H1 (cell line): ENCODE data around the gene RHOU. TPM values are rescaled to one million over a fixed set of nuclear protein-coding genes. Genes with fewer than 3 reads are reported as not detected.

Experiments
- CTCF ChIA-PET: fragments of 300-600 bp; sonication (Branson Sonifier 250); formaldehyde crosslinking; loops from one replicate; lab custom pipeline; 2021; ENCODE audit not compliant: partially characterized antibody; lab: Charles Lee
- POLR2A ChIA-PET: fragments of 300-600 bp; sonication (Branson Sonifier 250); formaldehyde crosslinking; loops from one replicate; lab custom pipeline; 2021; ENCODE audit warnings: inconsistent platforms; ENCODE audit not compliant: partially characterized antibody; lab: Charles Lee
- DNase-seq, 2 experiments: peaks; one replicate each; pipeline versions ENCODE4 v3.0.0 to v3.0.0-alpha.2; 2010 to 2022; ENCODE audit warnings: low spot score in 2 of 2, low read depth in 1 of 2, mixed read lengths in 1 of 2
- FAIRE-seq: peaks from 2 replicates; lab custom pipeline; 2011; peaks lifted over from hg19 to GRCh38; lab: Jason Lieb, UNC
- H2AFZ ChIP-seq: 2 replicates; pipeline ENCODE4 v1.8.1; 2012; ENCODE audit warnings: low read length, inconsistent platforms
- H2AK5ac ChIP-seq: 2 replicates; pipeline ENCODE4 v1.6.1; 2013; ENCODE audit warnings: low read depth, low read length
- H2BK120ac ChIP-seq: replicated peaks from 2 replicates; pipeline ENCODE3; 2013; ENCODE audit warnings: low read depth, low read length, inconsistent platforms
- H2BK12ac ChIP-seq: 2 replicates; pipeline ENCODE4 v1.6.1; 2013; ENCODE audit warnings: low read depth, low read length
- H2BK15ac ChIP-seq: 2 replicates; pipeline ENCODE4 v1.6.1; 2013; ENCODE audit warnings: low read length
- H2BK20ac ChIP-seq: 2 replicates; pipeline ENCODE4 v1.6.1; 2013; ENCODE audit warnings: low read length
- H2BK5ac ChIP-seq: 2 replicates; pipeline ENCODE4 v1.6.1; 2013; ENCODE audit warnings: low read depth, low read length
- H3K14ac ChIP-seq: 2 replicates; pipeline ENCODE4 v1.6.1; 2013; ENCODE audit warnings: inconsistent platforms; ENCODE audit not compliant: insufficient read length
- H3K18ac ChIP-seq: 2 replicates; pipeline ENCODE4 v1.6.1; 2013; ENCODE audit warnings: low read length; ENCODE audit errors: extremely low read depth
- H3K23ac ChIP-seq: 2 replicates; pipeline ENCODE4 v1.6.1; 2013; ENCODE audit warnings: inconsistent platforms; ENCODE audit not compliant: insufficient read length
- H3K23me2 ChIP-seq: 2 replicates; pipeline ENCODE4 v1.6.1; 2013; ENCODE audit warnings: low read depth, low read length
- H3K27ac ChIP-seq: 2 replicates; pipeline ENCODE4 v1.6.1; 2011; ENCODE audit warnings: low read depth, low read length, inconsistent platforms
- H3K27me3 ChIP-seq, 4 experiments: replicated peaks in 1 of 4; 1 replicate in 1 of 4; 2 replicates in 3 of 4; pipeline versions ENCODE4 v1.6.1 to v1.8.1; 2011 to 2013; ENCODE audit warnings: low read length in 3 of 4, mild to moderate bottlenecking in 3 of 4, inconsistent platforms in 2 of 4, mixed read lengths in 2 of 4, moderate library complexity in 1 of 4; ENCODE audit not compliant: control insufficient read depth in 3 of 4, insufficient read depth in 3 of 4; ENCODE audit errors: extremely low read depth in 1 of 4
- H3K36me3 ChIP-seq, 4 experiments: 2 replicates each; pipeline versions ENCODE4 v1.6.1 to v1.8.1; 2011 to 2013; ENCODE audit warnings: mild to moderate bottlenecking in 4 of 4, low read length in 3 of 4, moderate library complexity in 2 of 4, control low read depth in 1 of 4, inconsistent platforms in 1 of 4; ENCODE audit not compliant: insufficient read depth in 4 of 4, control insufficient read depth in 2 of 4
- H3K4ac ChIP-seq: replicated peaks from 2 replicates; pipeline ENCODE3; 2013; ENCODE audit warnings: low read length, low read depth, mixed read lengths, inconsistent platforms; ENCODE audit not compliant: insufficient read length
- H3K4me1 ChIP-seq, 4 experiments: replicated peaks in 1 of 4; 1 replicate in 1 of 4; 2 replicates in 3 of 4; pipeline versions ENCODE4 v1.6.1 to v1.8.1; 2011 to 2013; ENCODE audit warnings: low read length in 3 of 4, inconsistent platforms in 2 of 4, mixed read lengths in 1 of 4; ENCODE audit not compliant: insufficient read depth in 4 of 4, control insufficient read depth in 3 of 4
- H3K4me2 ChIP-seq, 2 experiments: 2 replicates each; pipeline versions ENCODE4 v1.6.1 to v1.8.1; 2011 to 2013; ENCODE audit warnings: low read depth in 2 of 2, low read length in 2 of 2, control low read depth in 1 of 2, inconsistent platforms in 1 of 2, mild to moderate bottlenecking in 1 of 2; ENCODE audit not compliant: insufficient read depth in 1 of 2
- H3K4me3 ChIP-seq, 4 experiments: fragments of 200-600, 300-600 bp in 1 of 4; sonication (generic), shearing (Covaris generic), sonication (Bioruptor Twin) in 1 of 4; 2 replicates each; pipeline versions ENCODE4 v1.5.1 to v1.8.1; 2011 to 2016; ENCODE audit warnings: low read length in 4 of 4, low read depth in 3 of 4, control low read depth in 2 of 4, inconsistent platforms in 2 of 4, mild to moderate bottlenecking in 2 of 4, mixed read lengths in 1 of 4, moderate library complexity in 1 of 4; ENCODE audit not compliant: insufficient read depth in 2 of 4; ENCODE audit errors: extremely low read depth in 1 of 4
- H3K56ac ChIP-seq: replicated peaks from 2 replicates; pipeline ENCODE3; 2013; ENCODE audit warnings: low read depth, mild to moderate bottlenecking, mixed read lengths, low read length, inconsistent platforms; ENCODE audit not compliant: insufficient read length
- H3K79me1 ChIP-seq: 2 replicates; pipeline ENCODE4 v1.6.1; 2013; ENCODE audit warnings: low read depth, low read length, control low read depth
- H3K79me2 ChIP-seq, 2 experiments: 2 replicates each; pipeline versions ENCODE4 v1.6.1 to v1.8.1; 2012 to 2013; ENCODE audit warnings: low read length in 2 of 2, mild to moderate bottlenecking in 2 of 2, inconsistent platforms in 1 of 2; ENCODE audit not compliant: insufficient read depth in 2 of 2, control insufficient read depth in 1 of 2
- H3K9ac ChIP-seq, 4 experiments: replicated peaks in 1 of 4; 1 replicate in 1 of 4; 2 replicates in 3 of 4; pipeline versions ENCODE4 v1.6.1 to v1.8.1; 2011 to 2013; ENCODE audit warnings: low read depth in 3 of 4, low read length in 3 of 4, control low read depth in 2 of 4, mild to moderate bottlenecking in 2 of 4, moderate library complexity in 2 of 4, inconsistent platforms in 1 of 4; ENCODE audit errors: extremely low read depth in 1 of 4
- H3K9me3 ChIP-seq, 2 experiments: 2 replicates each; pipeline versions ENCODE4 v1.6.1 to v1.8.1; 2012 to 2013; ENCODE audit warnings: mild to moderate bottlenecking in 2 of 2, moderate library complexity in 2 of 2, control low read depth in 1 of 2, inconsistent platforms in 1 of 2, low read depth in 1 of 2, low read length in 1 of 2, mixed read lengths in 1 of 2; ENCODE audit not compliant: insufficient read depth in 2 of 2
- H4K20me1 ChIP-seq, 2 experiments: replicated peaks in 1 of 2; 2 replicates each; pipeline versions ENCODE3 to v1.8.1; 2011 to 2013; ENCODE audit warnings: inconsistent platforms in 2 of 2, low read length in 2 of 2, mild to moderate bottlenecking in 1 of 2; ENCODE audit not compliant: insufficient read depth in 2 of 2, control insufficient read depth in 1 of 2
- H4K5ac ChIP-seq: 2 replicates; pipeline ENCODE4 v1.6.1; 2013; ENCODE audit warnings: low read length, low read depth, mixed read lengths, inconsistent platforms; ENCODE audit not compliant: insufficient read length
- H4K8ac ChIP-seq: 2 replicates; pipeline ENCODE4 v1.8.0; 2013; ENCODE audit warnings: mild to moderate bottlenecking, moderate library complexity, low read length, inconsistent platforms; ENCODE audit not compliant: insufficient read depth; ENCODE audit errors: extremely low read depth
- H4K91ac ChIP-seq: replicated peaks from 2 replicates; pipeline ENCODE3; 2013; ENCODE audit warnings: low read length, mixed read lengths, inconsistent platforms; ENCODE audit not compliant: insufficient read length
- ASH2L ChIP-seq: fragments of 200-600, 300-600 bp; sonication (generic); IDR thresholded peaks from one replicate; pipeline ENCODE4 v1.7.1; 2017; ENCODE audit warnings: low read length
- EP300 ChIP-seq, 2 experiments: IDR thresholded peaks; 1 replicate in 1 of 2; 2 replicates in 1 of 2; pipeline ENCODE4 v1.6.1; 2011 to 2012; ENCODE audit warnings: low read depth in 2 of 2, low read length in 2 of 2, mild to moderate bottlenecking in 2 of 2, borderline replicate concordance in 1 of 2, inconsistent platforms in 1 of 2, moderate library complexity in 1 of 2
- POLR2AphosphoS5 ChIP-seq: IDR thresholded peaks from 2 replicates; pipeline ENCODE4 v1.6.1; 2011; ENCODE audit warnings: low read depth, low read length
- TEAD4 ChIP-seq: IDR thresholded peaks from 2 replicates; pipeline ENCODE4 v1.6.1; 2012; ENCODE audit warnings: low read depth, low read length, inconsistent platforms, mixed read lengths
- polyA plus RNA-seq, 7 experiments: library from polyadenylated mRNA; depleted of rRNA in 3 of 7; stranded (reverse) in 5 of 7; unstranded in 2 of 7; fragments of >200 nt in 5 of 7; fragments of 200-250 nt in 2 of 7; gene quantifications; 1 replicate in 5 of 7; 2 replicates in 1 of 7; 4 replicates in 1 of 7; pipeline versions ENCODE4 v1.2.1 to v1.2.3, GENCODE V29; 2011 to 2013; ENCODE audit warnings: missing spikeins in 2 of 7, mixed read lengths in 2 of 7
- total RNA-seq: library from RNA; stranded (reverse); fragmentation: NEBNext Ultra II Directional; extraction: Animal tissue kit (Norgen Biotek cat#: 25700); gene quantifications from 2 replicates; pipeline ENCODE4 v1.2.1, GENCODE V29; 2021

Gene RHOU
- total and polyA plus RNA-seq, 2 of the 8 experiments (the other 6 are each of a cell fraction or from before 2014, with no cell fraction given) = 3.0 to 3.4 TPM

GRCh38 chr1:228778961-228779360, 43.7 kb downstream of the RHOU start:
- H3K79me1 ChIP-seq = peaks cover 6% of the 10 kb centered on the region; the same call in 1 of the 2 replicates
- ChIA-PET POLR2A (no interaction called here), CTCF (interaction anchor here (1.5 kb wide), 2 partner anchors 16 to 44 kb away, joined by 3 to 6 read pairs; no protein-coding TSS in a partner anchor)
- H3K9me3 ChIP-seq = no peaks in the 10 kb centered on the region
- H3K4me1 ChIP-seq = no peaks in the 10 kb centered on the region
- no peak for TF ChIP-seq TEAD4
- TF ChIP-seq ASH2L = no peak
- no peak for TF ChIP-seq EP300 (IDR thresholded peaks at IDR 0.05; ENCODE audit: borderline replicate concordance in 1 of 2, low read depth in 2 of 2, low read length in 2 of 2)
- no peak for TF ChIP-seq POLR2AphosphoS5
- H3K27me3 ChIP-seq = no peaks in the 10 kb centered on the region; a peak in 1 of 7 replicates
- H3K4me3 ChIP-seq = no peak overlapping the region
- no peak for DNase-seq
- no peak overlapping the region for H2BK5ac ChIP-seq
- peaks cover 12% of the 10 kb centered on the region; the same call in 1 of the 2 replicates for H3K23me2 ChIP-seq
- H3K56ac ChIP-seq = no peak overlapping the region
- H3K23ac ChIP-seq = no peak overlapping the region
- H2BK20ac ChIP-seq = no peak overlapping the region
- no peak for FAIRE-seq
- H3K18ac ChIP-seq = no peak overlapping the region
- no peaks in the 10 kb centered on the region for H3K36me3 ChIP-seq
- no peak overlapping the region for H3K4me2 ChIP-seq
- no peak overlapping the region for H3K14ac ChIP-seq
- H2AK5ac ChIP-seq = no peak overlapping the region
- H2AFZ ChIP-seq = no peak overlapping the region
- H2BK15ac ChIP-seq = no peak overlapping the region
- no peak overlapping the region for H3K9ac ChIP-seq
- no peak overlapping the region for H2BK120ac ChIP-seq
- no peak overlapping the region for H2BK12ac ChIP-seq
- H4K91ac ChIP-seq = peak overlapping the region; percentile 37
- H3K27ac ChIP-seq = no peak overlapping the region
- no peak overlapping the region for H3K4ac ChIP-seq
- H4K8ac ChIP-seq = no peak overlapping the region
- no peaks in the 10 kb centered on the region for H3K79me2 ChIP-seq
- no peak overlapping the region for H4K5ac ChIP-seq
- H4K20me1 ChIP-seq = peaks cover 0 to 12% of the 10 kb centered on the region in 2 experiments
